PC-9 (cell line): ENCODE measurements around the gene MYO5B. TPM values are rescaled to one million over a fixed set of nuclear protein-coding genes. Genes with fewer than 3 reads are reported as not detected.

Experiments used
- BruUV-seq: library from RNA; stranded (reverse); fragments of 400-500 nt; replicated peaks from 2 replicates; lab custom pipeline; 2021; lab: Mats Ljungman, UMichigan
- CTCF ChIA-PET: fragments of 300-600 bp; sonication (Branson Sonifier 250); formaldehyde crosslinking; loops from one replicate; lab custom pipeline; 2022; ENCODE audit warnings: antibody characterized with exemption; lab: Charles Lee
- POLR2A ChIA-PET: fragments of 300-600 bp; sonication (Branson Sonifier 250); formaldehyde crosslinking; loops from one replicate; lab custom pipeline; 2022; ENCODE audit warnings: antibody characterized with exemption; ENCODE audit not compliant: unreplicated experiment; lab: Charles Lee
- DNase-seq, 2 experiments: peaks; one replicate each; pipeline versions ENCODE4 v3.0.0 to v3.0.0-alpha.2; 2015 to 2022; ENCODE audit warnings: mixed read lengths in 1 of 2
- H2AFZ ChIP-seq: fragments of 200-600 bp; sonication (generic); 2 replicates; pipeline ENCODE4 v1.8.1; 2017; ENCODE audit warnings: antibody characterized with exemption
- H3F3A ChIP-seq: fragments of 200-600 bp; sonication (generic); 2 replicates; pipeline ENCODE4 v1.8.1; 2017; ENCODE audit warnings: antibody characterized with exemption, mild to moderate bottlenecking, low read depth; ENCODE audit not compliant: insufficient read depth
- H3K27ac ChIP-seq: fragments of 200-600 bp; sonication (generic); 2 replicates; pipeline ENCODE4 v1.6.1; 2016; ENCODE audit warnings: mixed run types
- H3K27me3 ChIP-seq: fragments of 200-600 bp; sonication (generic); 2 replicates; pipeline ENCODE4 v1.6.1; 2016; ENCODE audit warnings: low read depth, mixed run types; ENCODE audit not compliant: insufficient read depth
- H3K36me3 ChIP-seq: fragments of 200-600 bp; sonication (generic); 2 replicates; pipeline ENCODE4 v1.6.1; 2016; ENCODE audit warnings: low read depth, mixed run types
- H3K4me1 ChIP-seq: fragments of 200-600 bp; sonication (generic); replicated peaks from 2 replicates; pipeline ENCODE4 v1.6.1; 2016; ENCODE audit warnings: mixed run types; ENCODE audit not compliant: insufficient read depth
- H3K4me2 ChIP-seq: fragments of 200-600 bp; sonication (generic); 2 replicates; pipeline ENCODE4 v1.6.1; 2017; ENCODE audit warnings: mixed run types
- H3K4me3 ChIP-seq: fragments of 200-600 bp; sonication (generic); 2 replicates; pipeline ENCODE4 v1.6.1; 2016; ENCODE audit warnings: mixed run types
- H3K79me2 ChIP-seq: fragments of 200-600 bp; sonication (generic); 2 replicates; pipeline ENCODE4 v1.6.1; 2017; ENCODE audit warnings: low read depth, mixed run types
- H3K9me2 ChIP-seq: fragments of 200-600 bp; sonication (generic); 2 replicates; pipeline ENCODE4 v1.8.1; 2017; ENCODE audit warnings: mild to moderate bottlenecking; ENCODE audit not compliant: insufficient read depth
- H3K9me3 ChIP-seq: fragments of 200-600 bp; sonication (generic); 2 replicates; pipeline ENCODE4 v1.8.1; 2016; ENCODE audit warnings: low read depth; ENCODE audit not compliant: insufficient read depth
- H4K20me1 ChIP-seq: fragments of 200-600 bp; sonication (generic); 2 replicates; pipeline ENCODE4 v1.8.1; 2017; ENCODE audit not compliant: insufficient read depth
- EZH2 ChIP-seq: fragments of 200-600 bp; sonication (generic); IDR thresholded peaks from 2 replicates; pipeline ENCODE4 v1.8.0; 2017; ENCODE audit warnings: antibody characterized with exemption, low read depth
- intact Hi-C: fragments of 100-400 bp; cut with micrococcal nuclease; formaldehyde crosslinking; loops from one replicate; pipeline ENCODE4 v1.10.0; 2022; ENCODE audit not compliant: unreplicated experiment
- total RNA-seq: library from RNA; stranded (reverse); gene quantifications from 2 replicates; pipeline ENCODE4 v1.2.3, GENCODE V29; 2021
- TF ChIP-seq, protein P1 (sequence below): fragments of 200-600 bp; sonication (generic); conservative IDR thresholded peaks from 2 replicates; pipeline ENCODE4 v1.6.1; 2017; ENCODE audit warnings: mixed run types, antibody characterized with exemption, mild to moderate bottlenecking, moderate library complexity

The MYO5B gene
- total RNA-seq, 1 experiment from 2014 or later: 25.4 TPM

DNA sequence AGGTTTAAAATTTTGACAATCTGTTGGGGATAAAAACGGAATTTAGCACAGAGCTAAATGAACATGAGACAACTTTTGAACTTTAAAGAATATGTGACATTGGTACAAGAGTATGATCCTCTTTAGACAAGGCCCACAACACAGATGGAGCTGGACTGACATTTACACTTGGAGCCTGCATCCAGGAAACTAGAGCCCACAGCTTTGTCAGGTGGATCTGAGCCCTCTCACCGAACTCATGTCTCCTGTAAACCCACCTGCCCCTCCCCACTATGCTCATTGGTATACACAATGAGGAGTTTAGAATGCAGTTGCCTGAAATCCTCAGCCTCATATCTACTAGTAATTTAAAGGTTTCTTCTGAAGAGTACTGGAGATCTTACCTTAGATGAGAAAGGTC is 359.5 kb downstream of the MYO5B start:
- Histone ChIP-seq H3K4me3 (no peak overlapping the region), H3K27me3 (no peaks in the 10 kb centered on the region), H3K4me1 (peaks cover 15% of the 10 kb centered on the region), H3K36me3 (0 out of 2 replicates have a peak, but pooled peaks cover 17% of the 10 kb centered on the region), H3K9me3 (peaks cover 3% of the 10 kb centered on the region; the same call in 1 of the 2 replicates), H3K4me2 (0 out of 2 replicates have a peak overlapping the region, but pooled peaks have one; percentile 1), H3K9me2 (no peaks in the 10 kb centered on the region), H2AFZ (no peak overlapping the region), H3F3A (peaks cover 13% of the 10 kb centered on the region; the same call in 1 of the 2 replicates), H4K20me1 (no peaks in the 10 kb centered on the region), H3K79me2 (no peaks in the 10 kb centered on the region), H3K27ac (peak overlapping the region; percentile 22)
- BruUV-seq: no TSS peak
- intact Hi-C loops: no loop called here
- ChIA-PET CTCF (no interaction called here), POLR2A (interaction anchor here (0.6 kb wide), 1 partner anchor 18 kb away, joined by 3 read pairs; no protein-coding TSS in a partner anchor)
- DNase-seq: no peak
- TF ChIP-seq, protein P1, sequence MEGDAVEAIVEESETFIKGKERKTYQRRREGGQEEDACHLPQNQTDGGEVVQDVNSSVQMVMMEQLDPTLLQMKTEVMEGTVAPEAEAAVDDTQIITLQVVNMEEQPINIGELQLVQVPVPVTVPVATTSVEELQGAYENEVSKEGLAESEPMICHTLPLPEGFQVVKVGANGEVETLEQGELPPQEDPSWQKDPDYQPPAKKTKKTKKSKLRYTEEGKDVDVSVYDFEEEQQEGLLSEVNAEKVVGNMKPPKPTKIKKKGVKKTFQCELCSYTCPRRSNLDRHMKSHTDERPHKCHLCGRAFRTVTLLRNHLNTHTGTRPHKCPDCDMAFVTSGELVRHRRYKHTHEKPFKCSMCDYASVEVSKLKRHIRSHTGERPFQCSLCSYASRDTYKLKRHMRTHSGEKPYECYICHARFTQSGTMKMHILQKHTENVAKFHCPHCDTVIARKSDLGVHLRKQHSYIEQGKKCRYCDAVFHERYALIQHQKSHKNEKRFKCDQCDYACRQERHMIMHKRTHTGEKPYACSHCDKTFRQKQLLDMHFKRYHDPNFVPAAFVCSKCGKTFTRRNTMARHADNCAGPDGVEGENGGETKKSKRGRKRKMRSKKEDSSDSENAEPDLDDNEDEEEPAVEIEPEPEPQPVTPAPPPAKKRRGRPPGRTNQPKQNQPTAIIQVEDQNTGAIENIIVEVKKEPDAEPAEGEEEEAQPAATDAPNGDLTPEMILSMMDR: no peak
- TF ChIP-seq EZH2: no peak

DNA sequence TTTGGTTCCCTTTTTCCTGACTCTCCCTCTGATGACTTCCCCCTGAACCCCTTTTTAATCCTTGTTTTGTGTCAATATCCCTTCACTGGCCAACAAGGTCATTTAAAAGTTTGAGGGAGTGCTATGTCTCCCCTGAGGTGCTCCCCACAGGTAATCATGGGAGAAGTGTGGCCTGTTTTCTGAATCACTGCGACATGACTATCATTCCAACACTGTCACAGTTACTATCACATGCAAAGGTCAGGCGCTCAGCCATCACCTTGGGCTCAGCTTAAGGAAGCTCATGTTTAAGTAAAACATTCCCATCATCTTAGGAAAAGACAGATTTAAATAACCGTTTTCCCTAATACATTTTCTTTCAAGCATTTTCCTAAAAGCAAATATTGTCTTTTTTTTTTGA is 360.7 kb downstream of the MYO5B start:
- ChIA-PET CTCF (interaction anchor here (0.6 kb wide), 1 partner anchor 358 kb away, joined by 4 read pairs; no protein-coding TSS in a partner anchor), POLR2A (interaction anchor here (0.8 kb wide), 1 partner anchor 149 kb away, joined by 12 read pairs; no protein-coding TSS in a partner anchor)
- no peak for TF ChIP-seq EZH2
- TF ChIP-seq, protein P1: no peak
- Histone ChIP-seq H3K79me2 (no peaks in the 10 kb centered on the region), H3K9me3 (peaks cover 3% of the 10 kb centered on the region; the same call in 1 of the 2 replicates), H3K36me3 (0 out of 2 replicates have a peak, but pooled peaks cover 12% of the 10 kb centered on the region), H4K20me1 (no peaks in the 10 kb centered on the region), H3K4me2 (no peak overlapping the region), H3K27ac (no peak overlapping the region), H3K4me3 (no peak overlapping the region), H3K4me1 (peaks cover 15% of the 10 kb centered on the region), H3K9me2 (no peaks in the 10 kb centered on the region), H3F3A (peaks cover 13% of the 10 kb centered on the region; the same call in 1 of the 2 replicates), H2AFZ (no peak overlapping the region), H3K27me3 (no peaks in the 10 kb centered on the region)
- intact Hi-C loops: no loop called here
- DNase-seq: no peak
- no TSS peak for BruUV-seq

DNA sequence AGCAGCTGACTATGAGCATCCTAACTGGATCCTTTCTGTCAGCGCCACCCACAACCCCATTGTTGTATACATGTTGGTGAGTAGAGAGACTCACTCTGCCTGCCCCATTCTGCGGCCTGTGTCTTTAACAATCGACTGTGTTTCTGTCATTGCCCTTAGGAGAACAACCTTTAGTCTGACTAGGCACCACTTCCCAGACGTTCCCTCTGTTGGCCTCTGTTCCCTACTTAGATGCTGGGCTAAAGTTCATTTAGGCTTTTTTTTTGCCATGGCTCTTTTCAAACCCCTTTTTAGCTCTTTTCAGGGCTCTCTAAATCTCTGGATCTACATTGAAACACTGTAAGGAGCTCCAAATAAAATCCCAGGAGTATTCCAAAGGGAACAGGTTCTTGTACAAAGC is 361.1 kb downstream of the MYO5B start:
- H3K27me3 ChIP-seq: no peaks in the 10 kb centered on the region
- TF ChIP-seq, protein P1: no peak
- no peak for TF ChIP-seq EZH2
- 0 out of 2 replicates have a peak, but pooled peaks cover 12% of the 10 kb centered on the region for H3K36me3 ChIP-seq
- intact Hi-C loops: no loop called here
- no peak for DNase-seq
- POLR2A ChIA-PET: interaction anchor here (0.6 kb wide), 1 partner anchor 20 kb away, joined by 10 read pairs; the partner anchor contains the start of gene ACAA2
- no peak overlapping the region for H3K27ac ChIP-seq
- CTCF ChIA-PET: interaction anchor here (0.6 kb wide), 1 partner anchor 357 kb away, joined by 4 read pairs; no protein-coding TSS in a partner anchor
- no peak overlapping the region for H3K4me2 ChIP-seq
- no peak overlapping the region for H3K4me3 ChIP-seq
- H3K9me3 ChIP-seq: peaks cover 3% of the 10 kb centered on the region; the same call in 1 of the 2 replicates
- no peaks in the 10 kb centered on the region for H4K20me1 ChIP-seq
- peaks cover 13% of the 10 kb centered on the region; the same call in 1 of the 2 replicates for H3F3A ChIP-seq
- no peaks in the 10 kb centered on the region for H3K9me2 ChIP-seq
- no peaks in the 10 kb centered on the region for H3K79me2 ChIP-seq
- no peak overlapping the region for H2AFZ ChIP-seq
- H3K4me1 ChIP-seq: peaks cover 15% of the 10 kb centered on the region
- BruUV-seq: no TSS peak
